Stimulated activated CD4-positive, alpha-beta T cell treated with anti-CD3 and anti-CD28 coated beads, Interleukin-15, amount 100 ng/mL, for 24 hours (primary cell): Measurements from ENCODE around the gene DDRGK1.
"Not testable (repeated sequence)": the region's sequence is repeated elsewhere in the genome, so short reads cannot be mapped to it uniquely, and the experiment has no call there.

Source experiments
- DNase-seq: peaks from one replicate; pipeline ENCODE4 v3.0.0-alpha.2; 2020

The DDRGK1 gene

DNA sequence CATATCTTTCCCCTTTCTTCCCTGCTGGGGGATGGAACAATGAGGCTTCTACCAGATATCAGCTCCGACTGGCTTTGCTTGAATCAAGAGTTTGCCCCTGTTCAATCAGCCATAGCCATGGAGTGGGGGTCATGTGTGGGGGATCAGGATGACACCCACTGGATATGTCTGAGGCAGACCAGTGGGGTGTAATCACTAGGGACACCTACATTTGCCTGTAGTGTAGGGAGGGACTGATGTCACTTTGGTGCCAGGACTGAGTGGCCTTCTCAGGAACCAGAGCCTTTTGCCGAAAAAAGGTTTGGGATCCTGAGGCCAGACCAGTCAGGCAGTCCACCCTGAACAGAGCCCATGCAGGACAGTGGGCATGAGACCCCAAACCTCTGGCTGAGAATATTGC is 5.9 kb upstream of the DDRGK1 start:
- DNase-seq = no peak

GRCh38 chr20:3209946-3210317 is 5.5 kb upstream of the DDRGK1 start:
- no peak for DNase-seq

DNA sequence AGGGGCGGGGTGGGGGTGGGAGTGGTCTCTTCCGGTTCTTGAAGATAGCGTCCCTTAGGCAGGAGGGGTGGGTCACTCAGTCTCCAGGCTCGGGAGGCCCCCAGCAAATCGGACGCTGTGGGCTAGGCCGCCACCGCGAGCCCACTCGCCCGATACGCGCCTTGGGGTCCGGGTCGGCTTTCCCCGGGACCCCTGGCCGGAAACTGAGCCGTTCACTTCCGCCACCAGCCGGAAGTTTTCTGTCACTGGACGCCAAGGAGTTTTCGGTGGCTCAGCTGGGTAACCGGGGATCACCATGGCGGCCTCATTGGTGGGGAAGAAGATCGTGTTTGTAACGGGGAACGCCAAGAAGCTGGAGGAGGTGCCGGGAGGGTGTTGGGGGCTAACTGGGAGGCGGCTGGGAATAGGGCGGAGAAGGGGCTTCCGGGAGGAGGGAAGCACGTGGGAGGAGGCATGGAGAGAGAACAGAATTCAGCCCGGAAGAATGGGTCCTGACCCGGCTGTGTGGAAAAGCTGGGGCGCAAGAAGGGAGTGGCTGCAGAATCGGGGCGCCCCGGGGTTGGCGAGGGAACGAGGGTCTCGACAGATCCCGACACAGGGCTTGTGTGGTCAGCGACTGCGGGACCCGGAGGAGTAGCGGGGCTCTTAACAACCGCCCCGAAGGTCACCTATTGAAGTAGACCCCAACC is 4.9 kb upstream of the DDRGK1 start, which contains the start of gene ITPA:
Gene ITPA (plus strand): TSS at position 242 of the 689 bp plus-strand sequence. CDS start 54 bp downstream, at position 296.
- DNase-seq = peak; percentile 80

GRCh38 chr20:3208786-3209256 is 4.3 kb upstream of the DDRGK1 start:
- no peak for DNase-seq

DNA sequence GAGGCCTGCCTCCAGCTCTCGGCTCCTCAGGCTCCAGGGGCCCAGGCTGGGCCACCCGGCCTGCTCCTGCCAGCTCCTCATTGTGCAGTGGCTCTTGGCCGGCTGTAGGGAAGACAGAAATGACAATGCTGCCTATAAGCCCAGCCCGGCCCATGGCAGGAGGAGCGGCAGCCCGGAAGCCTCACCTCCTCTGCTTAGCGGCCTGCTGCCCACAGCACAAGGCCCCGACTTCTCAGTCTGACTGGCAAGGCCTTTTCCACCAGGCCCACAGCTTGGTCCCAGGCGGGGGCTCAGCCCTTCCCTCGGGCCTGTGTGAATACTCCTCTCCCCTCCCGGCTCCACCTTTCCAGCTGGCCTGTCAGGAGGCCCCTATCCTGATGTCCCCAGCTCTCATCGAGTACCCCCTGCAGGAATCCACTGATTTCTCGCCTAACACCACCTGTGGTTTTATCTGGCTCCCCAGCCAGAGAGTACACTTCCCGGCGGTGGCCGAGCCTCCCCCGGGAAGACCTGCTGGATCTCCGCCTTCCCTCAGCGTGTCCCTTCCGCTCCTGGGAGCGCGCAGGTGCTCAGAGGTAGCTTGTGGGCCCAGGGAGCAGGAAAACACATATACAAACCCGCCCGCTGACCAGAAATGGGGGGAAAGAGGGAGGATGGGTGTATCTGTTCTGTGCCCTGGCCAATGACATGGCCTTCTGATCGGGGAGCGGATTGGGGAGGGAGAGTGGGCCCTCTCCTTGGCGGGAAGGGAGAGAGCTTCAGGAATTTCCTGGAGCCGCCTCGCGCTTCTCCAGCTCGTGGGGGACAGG is 963 bp downstream of the DDRGK1 start:
- peak; percentile 56 for DNase-seq

DNA sequence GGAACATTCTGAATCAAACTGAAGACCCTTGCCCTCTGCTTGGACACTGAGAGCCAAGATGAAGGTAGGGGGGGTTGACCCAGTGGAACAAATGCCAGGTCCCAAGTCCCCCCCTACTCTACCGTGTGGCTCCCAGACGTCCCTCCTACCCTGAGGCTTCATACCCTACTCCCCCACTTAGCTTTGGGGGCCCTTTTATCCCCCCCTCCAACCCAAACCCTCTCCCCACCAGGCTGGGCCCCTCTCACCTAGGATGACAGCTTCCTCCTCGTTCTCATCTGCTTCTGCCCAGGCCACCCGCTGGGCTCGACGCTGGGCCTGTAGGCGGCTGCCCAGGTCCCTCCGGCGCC is 1.5 kb downstream of the DDRGK1 start:
- no peak for DNase-seq

DNA sequence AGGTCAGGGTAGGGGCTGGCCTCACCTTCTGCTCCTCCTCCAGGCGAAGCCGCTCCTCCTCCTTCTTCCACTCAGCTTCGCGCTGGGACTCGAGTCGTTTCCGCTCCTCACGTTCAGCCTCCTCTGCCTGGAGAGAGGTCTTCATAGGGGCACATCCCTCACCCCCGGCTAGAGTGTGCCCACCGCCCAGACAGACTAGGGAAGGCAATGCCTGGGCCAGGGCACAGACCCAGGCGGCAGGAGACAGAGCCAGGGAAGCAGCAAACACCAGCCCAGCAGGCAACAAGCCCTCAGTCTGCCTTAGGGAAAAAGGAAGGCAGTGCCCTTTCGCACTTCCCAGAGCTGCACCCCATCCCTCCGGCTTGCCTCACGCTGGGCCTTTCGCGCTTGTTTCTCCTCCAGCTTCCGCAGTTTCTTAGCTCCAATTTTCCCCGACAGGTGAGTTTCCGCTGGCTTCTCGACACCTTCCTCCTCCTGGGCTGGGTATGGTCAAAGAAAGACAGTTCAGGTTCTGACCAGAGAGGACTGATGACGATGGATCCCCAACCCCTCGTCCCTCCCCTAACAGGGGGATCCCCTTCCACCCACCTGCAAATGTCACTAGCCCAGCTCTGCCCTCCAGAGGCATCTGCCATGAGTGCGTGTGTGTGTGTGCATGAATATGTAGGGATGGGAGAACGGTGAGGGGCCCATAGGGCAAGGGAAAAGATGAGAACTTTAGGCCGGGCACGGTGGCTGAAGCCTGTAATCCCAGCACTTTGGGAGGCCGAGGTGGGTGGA is 4.3 kb downstream of the DDRGK1 start:
- no peak for DNase-seq

DNA sequence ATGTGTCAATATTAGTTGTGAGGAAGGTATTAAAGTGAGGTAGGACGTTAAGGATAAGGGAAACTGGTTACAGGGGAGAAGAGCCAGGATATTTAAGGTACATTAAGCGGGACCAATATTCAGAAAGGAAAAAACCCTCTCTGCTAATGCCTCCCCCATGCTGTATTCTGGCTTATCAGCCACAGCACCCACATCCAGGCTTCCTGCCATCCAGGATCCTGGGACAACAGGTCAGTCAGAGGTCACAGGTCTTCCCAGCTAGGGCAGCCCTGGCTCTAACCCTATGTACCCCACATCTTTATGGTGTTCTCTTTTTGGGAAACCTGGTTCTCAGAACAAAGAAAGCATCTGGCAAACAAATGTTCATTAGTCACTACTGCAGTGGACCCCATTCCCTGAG is 5.3 kb downstream of the DDRGK1 start:
- DNase-seq = no peak

- no peak for DNase-seq
Measured at GRCh38 chr20:3195590-3196237, 8.8 kb downstream of the DDRGK1 start.

DNA sequence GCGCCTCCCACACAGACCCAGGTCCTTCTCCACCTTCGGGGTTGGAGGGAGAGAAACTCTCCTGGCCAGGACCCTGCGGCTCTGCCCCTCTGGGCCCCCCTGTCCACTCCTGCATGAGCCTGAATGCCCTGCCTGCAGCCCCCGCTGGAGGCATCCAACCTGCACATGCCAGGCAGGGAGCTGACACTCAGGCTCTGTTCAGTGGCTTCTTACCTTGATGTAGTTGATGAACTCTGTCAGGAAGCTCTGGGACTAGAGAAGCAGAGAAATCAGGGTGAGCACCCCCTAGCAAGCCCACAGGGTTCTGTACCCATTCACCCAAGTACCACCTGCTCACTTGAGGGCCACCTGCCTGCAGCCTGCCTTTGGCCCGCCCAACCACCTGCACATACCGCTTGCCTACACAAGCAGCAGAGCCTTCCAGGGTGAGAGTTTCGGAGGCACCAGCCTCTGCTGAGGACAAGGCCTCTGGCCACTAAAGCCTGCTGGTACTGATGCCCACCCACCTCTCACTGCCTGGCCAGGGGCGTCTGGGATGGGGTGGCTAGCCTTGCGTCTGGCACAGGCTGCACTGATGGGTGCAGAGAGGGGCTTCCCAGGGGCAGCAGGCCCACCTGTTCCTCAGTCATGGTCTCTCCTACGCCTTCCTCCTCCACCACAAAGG is 9.7 kb downstream of the DDRGK1 start:
- no peak for DNase-seq

GRCh38 chr20:3193806-3194616 is 10.5 kb downstream of the DDRGK1 start:
- DNase-seq = peak; percentile 27

DNA sequence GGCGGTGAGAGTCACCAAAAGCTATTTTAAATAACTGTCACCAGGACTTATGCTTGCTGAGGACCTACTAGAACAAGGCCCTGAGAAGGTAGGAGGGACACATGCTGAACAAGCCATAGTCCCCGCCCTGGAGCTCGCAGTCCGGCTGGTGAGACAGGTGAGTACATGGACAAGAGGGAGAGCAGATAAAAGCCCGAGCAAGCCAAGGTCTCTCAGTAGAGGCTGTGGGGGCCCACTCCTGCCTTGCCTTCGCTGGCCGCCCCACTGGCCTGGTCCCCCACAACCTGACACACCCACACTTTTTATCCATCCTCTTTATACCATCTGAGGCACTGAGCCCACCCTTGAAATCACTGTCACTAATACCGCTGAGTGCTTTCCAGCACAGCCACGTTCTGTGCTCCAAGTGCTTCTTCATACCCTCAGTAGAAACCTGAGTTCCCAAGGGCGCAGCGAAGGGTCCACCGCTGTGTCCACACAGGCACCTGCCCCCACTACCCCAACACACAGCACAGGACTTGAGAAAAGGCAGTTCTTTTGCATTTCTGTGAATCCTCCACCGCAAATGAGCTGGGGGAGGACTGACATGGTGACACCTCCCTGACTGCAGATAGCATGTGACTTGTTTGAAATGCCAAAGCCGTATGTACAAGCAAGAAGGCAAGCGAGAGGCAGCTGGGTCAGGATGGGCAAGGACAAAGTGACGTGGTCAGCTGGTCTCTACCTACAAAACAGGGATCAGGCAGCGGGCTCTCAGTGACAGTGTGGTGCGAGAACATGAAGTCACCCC is 12.1 kb downstream of the DDRGK1 start:
- no peak for DNase-seq

DNA sequence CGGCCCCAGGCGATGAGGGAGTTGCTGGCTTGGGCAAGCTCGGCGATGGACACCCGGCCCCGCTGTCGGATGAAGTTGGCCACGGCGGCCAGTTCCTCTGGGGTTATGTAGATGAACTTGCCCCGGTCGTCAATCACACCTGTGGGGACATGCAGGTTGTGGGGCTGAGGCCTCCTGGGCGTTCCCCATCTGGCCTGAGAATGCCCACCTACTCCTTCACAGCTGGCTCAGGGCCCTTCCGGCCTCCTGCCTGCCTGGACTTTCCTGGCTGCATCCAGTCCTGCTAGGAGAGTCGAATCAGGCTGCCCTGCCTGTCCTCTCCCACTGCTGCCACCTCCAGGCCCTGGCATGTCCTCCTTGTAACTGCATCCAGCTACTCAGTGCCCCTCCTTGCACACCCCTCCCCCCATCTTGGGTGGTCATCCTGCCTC is 13.8 kb downstream of the DDRGK1 start:
- no peak for DNase-seq

DNA sequence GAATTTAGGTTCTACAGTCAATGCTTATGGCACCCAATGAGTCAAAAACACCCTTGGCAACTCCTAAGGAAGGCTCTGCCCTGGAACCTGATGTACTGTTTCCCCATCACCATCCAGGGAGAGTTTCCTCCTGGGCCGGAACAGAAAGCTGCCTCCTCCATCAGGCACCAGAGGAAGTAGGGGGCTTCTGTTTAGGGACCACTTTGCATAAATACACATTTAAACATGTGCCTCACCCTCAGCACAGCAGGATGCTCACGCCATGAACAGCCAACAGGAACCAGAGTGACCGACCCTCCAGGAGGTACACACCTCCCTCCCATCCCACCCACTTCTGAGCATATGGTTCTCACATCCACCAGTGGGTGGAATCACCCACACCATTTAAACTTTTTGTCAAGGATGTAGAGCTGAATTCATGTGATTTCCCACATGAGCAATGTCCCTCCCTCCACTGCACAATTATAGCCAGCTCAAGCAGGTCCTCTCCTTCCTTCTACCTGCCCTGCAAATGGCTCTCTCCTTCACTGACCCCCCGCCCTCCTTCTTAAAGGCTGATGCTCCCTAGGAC is 14.8 kb downstream of the DDRGK1 start:
- DNase-seq = no peak

GRCh38 chr20:3188823-3189413 is 15.6 kb downstream of the DDRGK1 start:
- no peak for DNase-seq

GRCh38 chr20:3187861-3188260 is 16.6 kb downstream of the DDRGK1 start:
- DNase-seq = not testable (repeated sequence)

GRCh38 chr20:3183896-3184612 is 20.4 kb downstream of the DDRGK1 start:
- DNase-seq = no peak

- DNase-seq = not testable (repeated sequence)
Measured at GRCh38 chr20:3182429-3182828, 22.1 kb downstream of the DDRGK1 start.

DNA sequence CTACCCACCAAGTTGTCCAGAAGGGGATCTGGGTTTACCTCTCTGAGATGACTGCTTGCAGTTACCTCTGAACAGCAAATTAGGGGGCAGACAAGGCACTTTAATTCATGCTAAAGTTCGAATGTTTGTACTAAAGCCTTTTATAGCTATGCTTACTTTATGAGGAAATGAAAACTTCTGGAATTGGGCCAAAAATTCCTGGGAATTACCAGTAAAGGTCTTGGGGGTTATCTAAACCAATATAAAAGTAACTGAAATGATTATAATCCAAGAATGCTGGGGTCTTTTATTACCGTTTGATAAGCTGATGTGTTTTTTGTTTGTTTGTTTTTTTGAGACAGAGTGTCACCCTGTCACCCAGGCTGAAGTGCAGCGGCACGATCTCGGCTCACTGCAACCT is 23.2 kb downstream of the DDRGK1 start:
- no peak for DNase-seq
